ENCODE measurements around the gene NFAM1.

The NFAM1 gene

GRCh38 chr22:42397332-42398249 is 34.6 kb downstream of the NFAM1 start:
- no peak for TF ChIP-seq CTCF (IDR thresholded peaks at IDR 0.05)

GRCh38 chr22:42396621-42397331 is 35.4 kb downstream of the NFAM1 start:
- TF ChIP-seq CTCF (IDR thresholded peaks at IDR 0.05), result no peak

GRCh38 chr22:42389143-42389542 is 43.1 kb downstream of the NFAM1 start:
- no peak for TF ChIP-seq CTCF (IDR thresholded peaks at IDR 0.05)

- TF ChIP-seq CTCF (IDR thresholded peaks at IDR 0.05), result no peak
These were observed 43.9 kb downstream of the NFAM1 start for GRCh38 chr22:42388130-42388797.

- TF ChIP-seq CTCF (IDR thresholded peaks at IDR 0.05), result no peak
These were observed 44.6 kb downstream of the NFAM1 start for GRCh38 chr22:42387631-42388030.

GRCh38 chr22:42385696-42386095 is 46.5 kb downstream of the NFAM1 start:
- TF ChIP-seq CTCF (IDR thresholded peaks at IDR 0.05), result no peak

GRCh38 chr22:42384506-42384905 is 47.7 kb downstream of the NFAM1 start:
- no peak for TF ChIP-seq CTCF (IDR thresholded peaks at IDR 0.05)

Measured in LNCAP (cell line).